ENCODE measurements around the gene SIRPB2. TPM values are rescaled to one million over a fixed set of nuclear protein-coding genes. Genes with fewer than 3 reads are reported as not detected.
A peak's percentile ranks its signal among the peaks of the same experiment; 100 is the strongest.

The SIRPB2 gene
- total RNA-seq, 4 donors from 2014 or later, result 4.7 to 8.1 (median 6.2) TPM

GRCh38 chr20:1474817-1475603, 16.2 kb downstream of the SIRPB2 start:
- peaks cover 0 to 8% (median 0%) of the 10 kb centered on the region in 4 donors for H3K27me3 ChIP-seq
- H3K4me3 ChIP-seq, result no peak overlapping the region
- 93% methylated on average over 4 of the region's 4 CpGs for WGBS
- intact Hi-C loops (cut with DNase I), result no loop called here
- no peak for TF ChIP-seq POLR2A (IDR thresholded peaks at IDR 0.05; ENCODE audit: low read depth)
- no peak for TF ChIP-seq EP300 (IDR thresholded peaks at IDR 0.05)
- no peak for TF ChIP-seq POLR2AphosphoS5 (IDR thresholded peaks at IDR 0.05)
- no peak overlapping the region for H3K27ac ChIP-seq (replicated peaks in 1 of 4)
- peaks cover 4 to 5% (median 5%) of the 10 kb centered on the region in 4 donors for H3K4me1 ChIP-seq
- no peaks in the 10 kb centered on the region for H3K36me3 ChIP-seq
- no peak for DNase-seq (ENCODE audit: extremely low spot score)
- H3K9me3 ChIP-seq, result no peaks in the 10 kb centered on the region

- no peak overlapping the region for H3K27ac ChIP-seq (replicated peaks in 1 of 4)
- peaks cover 7 to 12% (median 11%) of the 10 kb centered on the region in 4 donors for H3K4me1 ChIP-seq
- DNase-seq (ENCODE audit: extremely low spot score), result no peak
- no peaks in the 10 kb centered on the region for H3K9me3 ChIP-seq
- WGBS, result 95% methylated on average over 8 of the region's 8 CpGs
- H3K4me3 ChIP-seq, result no peak overlapping the region
- H3K36me3 ChIP-seq, result no peaks in the 10 kb centered on the region
- intact Hi-C loops (cut with DNase I), result no loop called here
- TF ChIP-seq EP300 (IDR thresholded peaks at IDR 0.05) (no peak), CTCF (IDR thresholded peaks at IDR 0.05) (no peak), POLR2AphosphoS5 (IDR thresholded peaks at IDR 0.05) (no peak), POLR2A (IDR thresholded peaks at IDR 0.05; ENCODE audit: low read depth) (no peak)
- peaks cover 0 to 7% (median 0%) of the 10 kb centered on the region in 4 donors for H3K27me3 ChIP-seq
These were observed 16.9 kb downstream of the SIRPB2 start for GRCh38 chr20:1474325-1474724.

- no peaks in the 10 kb centered on the region for H3K36me3 ChIP-seq
- 84% methylated on average over 13 of the region's 13 CpGs for WGBS
These were observed 17.7 kb downstream of the SIRPB2 start for GRCh38 chr20:1473246-1474220.

GRCh38 chr20:1472556-1473245, 18.5 kb downstream of the SIRPB2 start:
- DNase-seq (ENCODE audit: extremely low spot score), result peak; percentile 37
- Histone ChIP-seq H3K27me3 (peaks cover 0 to 5% (median 0%) of the 10 kb centered on the region in 4 donors), H3K27ac (replicated peaks in 1 of 4) (no peak overlapping the region), H3K9me3 (no peaks in the 10 kb centered on the region), H3K36me3 (no peaks in the 10 kb centered on the region), H3K4me1 (peaks cover 7 to 12% (median 11%) of the 10 kb centered on the region in 4 donors), H3K4me3 (no peak overlapping the region)
- 71% methylated on average over 9 of the region's 9 CpGs for WGBS
- intact Hi-C loops (cut with DNase I), result no loop called here
- TF ChIP-seq POLR2A (IDR thresholded peaks at IDR 0.05; ENCODE audit: low read depth) (no peak), CTCF (IDR thresholded peaks at IDR 0.05) (no peak), EP300 (IDR thresholded peaks at IDR 0.05) (no peak), POLR2AphosphoS5 (IDR thresholded peaks at IDR 0.05) (no peak)

More at GRCh38 chr20:1473246-1474220, 17.7 kb downstream of the SIRPB2 start:
- DNase-seq (ENCODE audit: extremely low spot score), result peak; percentile 57
- Histone ChIP-seq H3K27me3 (peaks cover 0 to 5% (median 0%) of the 10 kb centered on the region in 4 donors), H3K27ac (replicated peaks in 1 of 4) (no peak overlapping the region), H3K4me1 (peaks cover 7 to 12% (median 11%) of the 10 kb centered on the region in 4 donors), H3K4me3 (no peak overlapping the region), H3K9me3 (no peaks in the 10 kb centered on the region)
- intact Hi-C loops (cut with DNase I), result no loop called here
- no peak for TF ChIP-seq POLR2A (IDR thresholded peaks at IDR 0.05; ENCODE audit: low read depth)
- TF ChIP-seq POLR2AphosphoS5 (IDR thresholded peaks at IDR 0.05), result no peak
- TF ChIP-seq CTCF (IDR thresholded peaks at IDR 0.05), result no peak
- TF ChIP-seq EP300 (IDR thresholded peaks at IDR 0.05), result no peak
